HCT116 (cell line): ENCODE measurements around the gene NIFK. TPM values are rescaled to one million over a fixed set of nuclear protein-coding genes. Genes with fewer than 3 reads are reported as not detected.

ENCODE experiments used
- ATAC-seq: fragments of 200-7000 bp; cut with Tn5 transposase; 2 replicates; pipeline ENCODE4 v1.9.1; 2020; ENCODE audit warnings: mild to moderate bottlenecking, moderate library complexity
- BruUV-seq: library from RNA; stranded (reverse); fragments of 400-500 nt; replicated peaks from 2 replicates; lab custom pipeline; 2021; lab: Mats Ljungman, UMichigan
- CTCF ChIA-PET: fragments of 300-600 bp; sonication (Branson Sonifier 250); formaldehyde crosslinking; loops from one replicate; lab custom pipeline; 2021; ENCODE audit warnings: antibody characterized with exemption; lab: Charles Lee
- POLR2A ChIA-PET: fragments of 300-600, 350-600 bp; sonication (Branson Sonifier 250); formaldehyde crosslinking; loops from one replicate; lab custom pipeline; 2021; ENCODE audit warnings: antibody characterized with exemption; lab: Charles Lee
- RAD21 ChIA-PET, 2 experiments: fragments of 300-600 bp; sonication (Branson Sonifier 250); formaldehyde crosslinking; loops; one replicate each; lab custom pipeline; 2023; ENCODE audit warnings: low total read pairs in 2 of 2; ENCODE audit not compliant: uncharacterized antibody in 2 of 2, unreplicated experiment in 2 of 2, low non-redundant PET in 1 of 2; lab: Charles Lee
- DNase-seq: peaks from one replicate; pipeline ENCODE4 v3.0.0-alpha.2; 2010; ENCODE audit warnings: low read depth, low spot score
- H2AFZ ChIP-seq: fragments of 200-600 bp; shearing (Covaris generic), sonication (generic); 2 replicates; pipeline ENCODE4 v1.6.1; 2017; ENCODE audit warnings: low read depth, mixed run types, mixed read lengths, antibody characterized with exemption, low read length; ENCODE audit not compliant: poor library complexity, severe bottlenecking
- H3K27ac ChIP-seq: 2 replicates; pipeline ENCODE4 v1.5.1; 2012; ENCODE audit warnings: low read depth, low read length
- H3K27me3 ChIP-seq: fragments of 200-600 bp; sonication (generic); 2 replicates; pipeline ENCODE4 v1.6.1; 2016; ENCODE audit warnings: mixed run types, low read length, mixed read lengths; ENCODE audit not compliant: insufficient read depth
- H3K36me3 ChIP-seq, 2 experiments: fragments of 200-500 bp in 1 of 2; fragments of 200-600 bp in 1 of 2; sonication (Bioruptor generic) in 1 of 2; sonication (generic) in 1 of 2; 2 replicates each; pipeline versions ENCODE4 v1.5.1 to v1.6.1; 2014 to 2016; ENCODE audit warnings: low read length in 2 of 2, inconsistent platforms in 1 of 2, mixed read lengths in 1 of 2, mixed run types in 1 of 2; ENCODE audit not compliant: insufficient read depth in 2 of 2, control insufficient read depth in 1 of 2
- H3K4me1 ChIP-seq, 2 experiments: fragments of 200-600 bp in 1 of 2; sonication (generic) in 1 of 2; 2 replicates each; pipeline versions ENCODE4 v1.5.1 to v1.6.1; 2012 to 2017; ENCODE audit warnings: low read length in 2 of 2, inconsistent platforms in 1 of 2, mild to moderate bottlenecking in 1 of 2, mixed read lengths in 1 of 2, mixed run types in 1 of 2, moderate library complexity in 1 of 2; ENCODE audit not compliant: insufficient read depth in 2 of 2, control insufficient read depth in 1 of 2
- H3K4me2 ChIP-seq: fragments of 200-600 bp; sonication (generic); 2 replicates; pipeline ENCODE4 v1.6.1; 2017; ENCODE audit warnings: mixed run types, low read length, mixed read lengths
- H3K4me3 ChIP-seq, 2 experiments: fragments of 200-600 bp in 1 of 2; sonication (generic) in 1 of 2; replicated peaks in 1 of 2; 2 replicates each; pipeline ENCODE4 v1.5.1; 2011 to 2016; ENCODE audit warnings: low read length in 2 of 2, control low read depth in 1 of 2, low read depth in 1 of 2, mild to moderate bottlenecking in 1 of 2, mixed read lengths in 1 of 2, mixed run types in 1 of 2
- H3K79me2 ChIP-seq: fragments of 200-600 bp; sonication (generic); 2 replicates; pipeline ENCODE4 v1.6.1; 2017; ENCODE audit warnings: mild to moderate bottlenecking, mixed run types, low read length, moderate library complexity, mixed read lengths; ENCODE audit not compliant: insufficient read depth
- H3K9ac ChIP-seq: fragments of 200-600 bp; sonication (generic); 2 replicates; pipeline ENCODE4 v1.6.1; 2016; ENCODE audit warnings: low read length, mixed read lengths
- H3K9me2 ChIP-seq: fragments of 200-600 bp; sonication (generic), shearing (Covaris generic); 2 replicates; pipeline ENCODE4 v1.6.1; 2017; ENCODE audit warnings: mixed run types, mild to moderate bottlenecking, moderate library complexity; ENCODE audit not compliant: insufficient read depth
- H3K9me3 ChIP-seq, 2 experiments: fragments of 200-500 bp in 1 of 2; fragments of 200-600 bp in 1 of 2; sonication (Bioruptor generic) in 1 of 2; sonication (generic) in 1 of 2; 2 replicates each; pipeline ENCODE4 v1.6.1; 2014 to 2017; ENCODE audit warnings: low read length in 2 of 2, mixed read lengths in 2 of 2, inconsistent platforms in 1 of 2, low read depth in 1 of 2, mild to moderate bottlenecking in 1 of 2, mixed run types in 1 of 2, moderate library complexity in 1 of 2; ENCODE audit not compliant: control insufficient read depth in 1 of 2, insufficient read depth in 1 of 2
- H4K20me1 ChIP-seq: fragments of 200-600 bp; sonication (generic), shearing (Covaris generic); 2 replicates; pipeline ENCODE4 v1.6.1; 2017; ENCODE audit warnings: mixed run types, mild to moderate bottlenecking, moderate library complexity; ENCODE audit not compliant: insufficient read depth
- ATF3 ChIP-seq: IDR thresholded peaks from 2 replicates; pipeline ENCODE4 v1.6.1; 2012
- FOSL1 ChIP-seq: IDR thresholded peaks from 2 replicates; pipeline ENCODE4 v1.6.1; 2012; ENCODE audit warnings: low read depth
- MAX ChIP-seq: IDR thresholded peaks from 2 replicates; pipeline ENCODE4 v1.6.1; 2012
- REST ChIP-seq: IDR thresholded peaks from 2 replicates; pipeline ENCODE4 v1.6.1; 2012; ENCODE audit warnings: low read depth
- SIN3A ChIP-seq: IDR thresholded peaks from 2 replicates; pipeline ENCODE4 v1.6.1; 2012; ENCODE audit warnings: low read depth
- ZBTB33 ChIP-seq: IDR thresholded peaks from 2 replicates; pipeline ENCODE4 v1.6.1; 2011; ENCODE audit warnings: mild to moderate bottlenecking, low read length, moderate library complexity; ENCODE audit not compliant: insufficient replicate concordance; ENCODE audit errors: extremely low read depth
- intact Hi-C: fragments of 100-400 bp; cut with micrococcal nuclease; formaldehyde crosslinking; loops from 2 replicates; pipeline ENCODE4 v1.10.0; 2022
- total RNA-seq: library from RNA; stranded (reverse); gene quantifications from one replicate; pipeline ENCODE4 v1.2.1, GENCODE V29; 2021; ENCODE audit not compliant: unreplicated experiment
- TF ChIP-seq, protein P1 (sequence below), 3 experiments: fragments of 200-600 bp in 1 of 3; sonication (generic) in 1 of 3; IDR thresholded peaks in 2 of 3; conservative IDR thresholded peaks in 1 of 3; 2 replicates each; pipeline ENCODE4 v1.5.1; 2012 to 2017; ENCODE audit warnings: low read depth in 2 of 3, low read length in 2 of 3, antibody characterized with exemption in 1 of 3, borderline replicate concordance in 1 of 3, control low read depth in 1 of 3, mild to moderate bottlenecking in 1 of 3, mixed read lengths in 1 of 3, mixed run types in 1 of 3, moderate library complexity in 1 of 3; ENCODE audit not compliant: insufficient read depth in 1 of 3

The NIFK gene
- total RNA-seq, 1 experiment from 2014 or later, result 93.2 TPM

GRCh38 chr2:121690095-121690494 is 46.6 kb downstream of the NIFK start:
- peaks cover 9% of the 10 kb centered on the region in 2 experiments; a peak in 2 of 4 replicates for H3K4me1 ChIP-seq
- BruUV-seq, result no TSS peak
- TF ChIP-seq, protein P1, sequence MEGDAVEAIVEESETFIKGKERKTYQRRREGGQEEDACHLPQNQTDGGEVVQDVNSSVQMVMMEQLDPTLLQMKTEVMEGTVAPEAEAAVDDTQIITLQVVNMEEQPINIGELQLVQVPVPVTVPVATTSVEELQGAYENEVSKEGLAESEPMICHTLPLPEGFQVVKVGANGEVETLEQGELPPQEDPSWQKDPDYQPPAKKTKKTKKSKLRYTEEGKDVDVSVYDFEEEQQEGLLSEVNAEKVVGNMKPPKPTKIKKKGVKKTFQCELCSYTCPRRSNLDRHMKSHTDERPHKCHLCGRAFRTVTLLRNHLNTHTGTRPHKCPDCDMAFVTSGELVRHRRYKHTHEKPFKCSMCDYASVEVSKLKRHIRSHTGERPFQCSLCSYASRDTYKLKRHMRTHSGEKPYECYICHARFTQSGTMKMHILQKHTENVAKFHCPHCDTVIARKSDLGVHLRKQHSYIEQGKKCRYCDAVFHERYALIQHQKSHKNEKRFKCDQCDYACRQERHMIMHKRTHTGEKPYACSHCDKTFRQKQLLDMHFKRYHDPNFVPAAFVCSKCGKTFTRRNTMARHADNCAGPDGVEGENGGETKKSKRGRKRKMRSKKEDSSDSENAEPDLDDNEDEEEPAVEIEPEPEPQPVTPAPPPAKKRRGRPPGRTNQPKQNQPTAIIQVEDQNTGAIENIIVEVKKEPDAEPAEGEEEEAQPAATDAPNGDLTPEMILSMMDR (IDR thresholded peaks at IDR 0.05 in 2 of 3, conservative IDR thresholded peaks at IDR 0.05 in 1 of 3; ENCODE audit: borderline replicate concordance in 1 of 3, insufficient read depth in 1 of 3, low read depth in 2 of 3, low read length in 2 of 3), result no peak
- no peak for TF ChIP-seq ATF3
- TF ChIP-seq FOSL1, result no peak
- no peak for TF ChIP-seq REST
- no peak for TF ChIP-seq SIN3A
- no peak for TF ChIP-seq ZBTB33
- no peak for TF ChIP-seq MAX
- ChIA-PET RAD21 (interaction anchor here in 1 of 2 experiments (0.6 to 0.7 kb wide), 2 partner anchors 18 to 292 kb away, joined by 3 to 5 read pairs; no protein-coding TSS in a partner anchor), POLR2A (interaction anchor here (0.6 to 2.7 kb wide), 3 partner anchors 10 to 160 kb away, joined by 3 to 6 read pairs (median 3); partner anchors contain the start of gene RNU4ATAC), CTCF (no interaction called here)
- no peak overlapping the region for H3K4me3 ChIP-seq
- no peaks in the 10 kb centered on the region for H3K9me3 ChIP-seq
- H2AFZ ChIP-seq, result no peak overlapping the region
- no peaks in the 10 kb centered on the region for H3K27me3 ChIP-seq
- DNase-seq (no peak), ATAC-seq (peak; percentile 44; the same call in 1 of the 2 replicates)
- no peak overlapping the region for H3K27ac ChIP-seq
- no peaks in the 10 kb centered on the region for H3K79me2 ChIP-seq
- H3K9ac ChIP-seq, result no peak overlapping the region
- H3K4me2 ChIP-seq, result no peak overlapping the region
- H4K20me1 ChIP-seq, result no peaks in the 10 kb centered on the region
- H3K36me3 ChIP-seq, result no peaks in the 10 kb centered on the region
- intact Hi-C loops, result no loop called here
- no peaks in the 10 kb centered on the region for H3K9me2 ChIP-seq
